Measurements from ENCODE around the gene GTF2A1L. TPM values are rescaled to one million over a fixed set of nuclear protein-coding genes. Genes with fewer than 3 reads are reported as not detected.

GTF2A1L gene
- polyA plus RNA-seq, 1 donor from 2014 or later = 0.51 TPM

DNA sequence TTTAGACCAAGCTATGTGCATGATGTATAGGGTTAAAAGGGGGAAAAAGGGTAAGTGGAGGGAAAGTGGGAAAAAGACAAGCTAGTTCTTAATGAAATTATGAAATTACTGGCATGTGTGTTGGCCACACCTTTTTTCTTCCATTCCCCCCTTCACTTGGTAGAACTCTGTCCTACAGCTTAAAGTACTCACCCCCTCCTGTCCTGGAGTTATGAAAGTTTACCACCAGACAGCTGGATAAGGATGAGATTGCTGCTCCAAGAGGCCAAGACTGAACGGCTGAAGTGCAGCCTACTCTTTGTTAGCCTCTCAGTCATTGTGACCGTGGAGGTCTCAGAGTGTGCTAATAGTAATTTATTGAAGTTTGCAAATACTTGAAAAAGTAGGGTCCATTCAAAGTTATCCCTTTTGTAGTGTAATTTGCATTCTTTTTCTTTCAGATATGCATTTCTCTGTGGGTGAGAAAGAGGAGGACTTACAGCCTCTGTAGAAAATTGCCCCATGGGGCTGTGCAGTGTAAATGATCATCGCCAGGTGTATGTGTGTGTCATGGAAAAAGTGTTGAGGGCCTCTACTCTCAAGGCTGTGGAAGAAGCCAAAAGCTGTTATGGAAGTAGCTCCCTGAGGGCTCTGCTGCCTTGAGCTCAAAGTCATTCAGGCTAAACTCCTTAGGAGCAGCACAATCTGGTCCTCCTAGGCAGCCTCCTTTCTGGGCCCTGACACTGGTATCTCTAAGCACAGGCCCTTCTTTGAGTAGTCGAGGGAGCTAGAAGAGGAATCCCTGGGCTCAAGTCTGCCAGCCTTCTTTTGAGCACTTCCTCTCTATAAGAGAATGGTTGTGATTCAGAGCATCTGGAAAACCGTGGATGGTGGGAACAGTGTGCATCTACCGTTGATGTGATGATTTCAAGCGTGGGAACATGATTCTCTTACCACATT, 91.7 kb downstream of the GTF2A1L start:
- H3K4me3 ChIP-seq (ENCODE audit: low read length) = peak overlapping the region; percentile 32
- no peaks in the 10 kb centered on the region for H3K36me3 ChIP-seq (ENCODE audit: insufficient read depth, low read length)
- TF ChIP-seq TAF1 (IDR thresholded peaks at IDR 0.05; ENCODE audit: low read depth) (no peak), POLR2AphosphoS5 (IDR thresholded peaks at IDR 0.05) (no peak), RAD21 (conservative IDR thresholded peaks at IDR 0.05) (no peak), EP300 (conservative IDR thresholded peaks at IDR 0.05; ENCODE audit: poor library complexity, severe bottlenecking) (no peak), SMC3 (conservative IDR thresholded peaks at IDR 0.05; ENCODE audit: poor library complexity) (no peak), MXI1 (conservative IDR thresholded peaks at IDR 0.05; ENCODE audit: poor library complexity, severe bottlenecking) (no peak), CTCF (IDR thresholded peaks at IDR 0.05; ENCODE audit: poor library complexity, severe bottlenecking) (no peak), REST (IDR thresholded peaks at IDR 0.05; ENCODE audit: borderline replicate concordance) (no peak), EZH2 (IDR thresholded peaks at IDR 0.05; ENCODE audit: borderline replicate concordance, insufficient read depth, low read length, poor library complexity, severe bottlenecking) (no peak)
- H3K79me2 ChIP-seq (replicated peaks; ENCODE audit: insufficient read depth, low read length) = no peaks in the 10 kb centered on the region
- no peak overlapping the region for H2AFZ ChIP-seq (ENCODE audit: low read depth, low read length)
- no peaks in the 10 kb centered on the region for H3K9me3 ChIP-seq (ENCODE audit: low read length)
- H3K27ac ChIP-seq (ENCODE audit: low read length) = peak overlapping the region; percentile 67
- peaks cover 5% of the 10 kb centered on the region for H3F3A ChIP-seq (ENCODE audit: insufficient read depth, low read length, poor library complexity, severe bottlenecking)
- no peaks in the 10 kb centered on the region for H4K20me1 ChIP-seq (ENCODE audit: insufficient read depth)
- H3K4me2 ChIP-seq (ENCODE audit: low read length) = no peak overlapping the region
- H3K9me2 ChIP-seq (ENCODE audit: insufficient read depth, low read length) = no peaks in the 10 kb centered on the region
- H3K27me3 ChIP-seq (ENCODE audit: insufficient read depth, low read depth, low read length) = no peaks in the 10 kb centered on the region
- no peak overlapping the region for H3K9ac ChIP-seq (ENCODE audit: low read length)

GRCh38 chr2:48711343-48711742, 93.7 kb downstream of the GTF2A1L start:
- Histone ChIP-seq H3K36me3 (ENCODE audit: insufficient read depth, low read length) (no peaks in the 10 kb centered on the region), H2AFZ (ENCODE audit: low read depth, low read length) (no peak overlapping the region), H3K9me3 (ENCODE audit: low read length) (no peaks in the 10 kb centered on the region), H3K27me3 (ENCODE audit: insufficient read depth, low read depth, low read length) (no peaks in the 10 kb centered on the region), H3K9ac (ENCODE audit: low read length) (no peak overlapping the region), H3K27ac (ENCODE audit: low read length) (no peak overlapping the region), H3K79me2 (replicated peaks; ENCODE audit: insufficient read depth, low read length) (no peaks in the 10 kb centered on the region), H3K9me2 (ENCODE audit: insufficient read depth, low read length) (no peaks in the 10 kb centered on the region), H3K4me2 (ENCODE audit: low read length) (no peak overlapping the region), H3F3A (ENCODE audit: insufficient read depth, low read length, poor library complexity, severe bottlenecking) (peaks cover 5% of the 10 kb centered on the region), H3K4me3 (ENCODE audit: low read length) (no peak overlapping the region), H4K20me1 (ENCODE audit: insufficient read depth) (no peaks in the 10 kb centered on the region)
- TF ChIP-seq MXI1 (conservative IDR thresholded peaks at IDR 0.05; ENCODE audit: poor library complexity, severe bottlenecking) (no peak), REST (IDR thresholded peaks at IDR 0.05; ENCODE audit: borderline replicate concordance) (no peak), RAD21 (conservative IDR thresholded peaks at IDR 0.05) (no peak), EZH2 (IDR thresholded peaks at IDR 0.05; ENCODE audit: borderline replicate concordance, insufficient read depth, low read length, poor library complexity, severe bottlenecking) (no peak), CTCF (IDR thresholded peaks at IDR 0.05; ENCODE audit: poor library complexity, severe bottlenecking) (no peak), TAF1 (IDR thresholded peaks at IDR 0.05; ENCODE audit: low read depth) (no peak), EP300 (conservative IDR thresholded peaks at IDR 0.05; ENCODE audit: poor library complexity, severe bottlenecking) (no peak), POLR2AphosphoS5 (IDR thresholded peaks at IDR 0.05) (no peak), SMC3 (conservative IDR thresholded peaks at IDR 0.05; ENCODE audit: poor library complexity) (no peak)
